HG02588 (cell line): ENCODE measurements around the gene TOR2A.
"Not testable (repeated sequence)": the region's sequence is repeated elsewhere in the genome, so short reads cannot be mapped to it uniquely, and the experiment has no call there.

Experiments used
- ATAC-seq: cut with Tn5 transposase; IDR thresholded peaks from one replicate; pipeline ENCODE4 v1.9.1; 2021; ENCODE audit warnings: mild to moderate bottlenecking, moderate library complexity; ENCODE audit not compliant: unreplicated experiment

TOR2A gene

GRCh38 chr9:127734747-127735529 lies at the start of gene TOR2A:
TSS of gene TOR2A (minus strand) at chr9:127735294. CDS start at chr9:127735270, 24 bp downstream.
- peak; percentile 85 for ATAC-seq

- no peak for ATAC-seq
Observed at GRCh38 chr9:127783111-127784008, 48.3 kb upstream of the TOR2A start.

GRCh38 chr9:127781806-127782205 lies 46.7 kb upstream of the TOR2A start:
- no peak for ATAC-seq

- not testable (repeated sequence) for ATAC-seq
Observed at GRCh38 chr9:127780909-127781308, 45.8 kb upstream of the TOR2A start.

- no peak for ATAC-seq
Observed at GRCh38 chr9:127780126-127780885, 45.2 kb upstream of the TOR2A start.

- ATAC-seq, result peak; percentile 44
Observed at GRCh38 chr9:127779136-127779981, 44.3 kb upstream of the TOR2A start.

- peak; percentile 28 for ATAC-seq
Observed at GRCh38 chr9:127778280-127779135, 43.4 kb upstream of the TOR2A start, which contains the start of gene SH2D3C. TSS of gene SH2D3C (minus strand) at chr9:127778666. CDS start at chr9:127778627, 39 bp downstream.

GRCh38 chr9:127777368-127777980 lies 42.4 kb upstream of the TOR2A start:
- ATAC-seq, result no peak

- ATAC-seq, result no peak
Observed at GRCh38 chr9:127776924-127777289, 41.8 kb upstream of the TOR2A start.

GRCh38 chr9:127776195-127776923 lies 41.3 kb upstream of the TOR2A start:
- no peak for ATAC-seq

- no peak for ATAC-seq
Observed at GRCh38 chr9:127773981-127774380, 38.9 kb upstream of the TOR2A start.

GRCh38 chr9:127773272-127773671 lies 38.2 kb upstream of the TOR2A start:
- no peak for ATAC-seq

GRCh38 chr9:127772603-127773002 lies 37.5 kb upstream of the TOR2A start:
- ATAC-seq, result no peak

- no peak for ATAC-seq
Observed at GRCh38 chr9:127771570-127772189, 36.6 kb upstream of the TOR2A start.

- peak; percentile 85 for ATAC-seq
Observed at GRCh38 chr9:127770905-127771569, 35.9 kb upstream of the TOR2A start.

GRCh38 chr9:127770583-127770904 lies 35.5 kb upstream of the TOR2A start:
- no peak for ATAC-seq

GRCh38 chr9:127769929-127770582 lies 35.0 kb upstream of the TOR2A start:
- ATAC-seq, result no peak
